Upper lobe of right lung (tissue), 1 donor: ENCODE measurements around the gene MACROH2A2. TPM values are rescaled to one million over a fixed set of nuclear protein-coding genes. Genes with fewer than 3 reads are reported as not detected.
"Not testable (repeated sequence)": the region's sequence is repeated elsewhere in the genome, so short reads cannot be mapped to it uniquely, and the experiment has no call there.

Source experiments
- ATAC-seq: fragments of 200-7000 bp; cut with Tn5 transposase; one replicate; pipeline ENCODE4 v1.9.1; 2020; ENCODE audit warnings: mild to moderate bottlenecking, moderate library complexity
- DNase-seq: peaks from one replicate; pipeline ENCODE4 v3.0.0-alpha.2; 2020
- H3K27ac ChIP-seq: fragments of 200-600 bp; one replicate; pipeline ENCODE4 v1.8.0; 2022
- H3K27me3 ChIP-seq: fragments of 200-600 bp; one replicate; pipeline ENCODE4 v1.8.0; 2022; ENCODE audit warnings: mild to moderate bottlenecking
- H3K36me3 ChIP-seq: fragments of 200-600 bp; one replicate; pipeline ENCODE4 v1.8.0; 2022
- H3K4me1 ChIP-seq: fragments of 200-600 bp; one replicate; pipeline ENCODE4 v1.8.0; 2022
- H3K4me3 ChIP-seq: fragments of 200-600 bp; one replicate; pipeline ENCODE4 v1.8.0; 2022; ENCODE audit warnings: mild to moderate bottlenecking
- H3K9me3 ChIP-seq: fragments of 200-600 bp; one replicate; pipeline ENCODE4 v1.8.0; 2022
- CTCF ChIP-seq: fragments of 200-600 bp; IDR thresholded peaks from one replicate; pipeline ENCODE4 v1.8.0; 2022; ENCODE audit warnings: antibody characterized with exemption
- intact Hi-C: fragments of 100-400 bp; cut with DNase I; formaldehyde crosslinking; loops from one replicate; pipeline ENCODE4 v1.11.0; 2022
- total RNA-seq: library from RNA; stranded (reverse); fragmentation: NEBNext Ultra II Directional; extraction: Animal tissue kit (Norgen Biotek cat#: 25700); gene quantifications from one replicate; pipeline ENCODE4 v1.2.1, GENCODE V29; 2021
- donor health status: DM: no; HTN: yes; CAD: no; lungs with severe emphysema.

The MACROH2A2 gene
- total RNA-seq, 1 donor from 2014 or later = 6.5 TPM

GRCh38 chr10:70034232-70034631 is 18.4 kb upstream of the MACROH2A2 start:
- Histone ChIP-seq H3K27me3 (no peaks in the 10 kb centered on the region), H3K4me1 (no peaks in the 10 kb centered on the region), H3K9me3 (peaks cover 11% of the 10 kb centered on the region), H3K27ac (no peak overlapping the region), H3K4me3 (no peak overlapping the region), H3K36me3 (no peaks in the 10 kb centered on the region)
- TF ChIP-seq CTCF = no peak
- intact Hi-C loops = no loop called here
- ATAC-seq (no peak), DNase-seq (no peak)

GRCh38 chr10:70035531-70035930 is 17.1 kb upstream of the MACROH2A2 start:
- peaks cover 8% of the 10 kb centered on the region for H3K9me3 ChIP-seq
- ATAC-seq (peak; percentile 49), DNase-seq (no peak)
- H3K4me3 ChIP-seq = no peak overlapping the region
- H3K27ac ChIP-seq = no peak overlapping the region
- H3K36me3 ChIP-seq = no peaks in the 10 kb centered on the region
- H3K4me1 ChIP-seq = no peaks in the 10 kb centered on the region
- intact Hi-C loops = no loop called here
- no peaks in the 10 kb centered on the region for H3K27me3 ChIP-seq
- no peak for TF ChIP-seq CTCF

GRCh38 chr10:70038923-70039322 is 13.7 kb upstream of the MACROH2A2 start:
- no peaks in the 10 kb centered on the region for H3K4me1 ChIP-seq
- no peak for DNase-seq
- no peak overlapping the region for H3K4me3 ChIP-seq
- TF ChIP-seq CTCF = no peak
- H3K27ac ChIP-seq = no peak overlapping the region
- intact Hi-C loops = no loop called here
- no peaks in the 10 kb centered on the region for H3K36me3 ChIP-seq
- ATAC-seq = peak; percentile 31
- H3K9me3 ChIP-seq = peaks cover 4% of the 10 kb centered on the region
- H3K27me3 ChIP-seq = no peaks in the 10 kb centered on the region

GRCh38 chr10:70041016-70041415 is 11.6 kb upstream of the MACROH2A2 start:
- H3K4me3 ChIP-seq = no peak overlapping the region
- no peak for TF ChIP-seq CTCF
- intact Hi-C loops = no loop called here
- H3K36me3 ChIP-seq = no peaks in the 10 kb centered on the region
- H3K27ac ChIP-seq = no peak overlapping the region
- H3K27me3 ChIP-seq = no peaks in the 10 kb centered on the region
- ATAC-seq (no peak), DNase-seq (no peak)
- no peaks in the 10 kb centered on the region for H3K4me1 ChIP-seq
- peaks cover 4% of the 10 kb centered on the region for H3K9me3 ChIP-seq

- H3K36me3 ChIP-seq, intact Hi-C loops, H3K27ac ChIP-seq, H3K27me3 ChIP-seq, H3K4me3 ChIP-seq, H3K4me1 ChIP-seq, DNase-seq, ATAC-seq, H3K9me3 ChIP-seq: not testable (repeated sequence)
Measured at GRCh38 chr10:70041739-70042138, 10.9 kb upstream of the MACROH2A2 start.

GRCh38 chr10:70047066-70047465 is 5.6 kb upstream of the MACROH2A2 start:
- ATAC-seq, H3K36me3 ChIP-seq, H3K4me1 ChIP-seq, H3K4me3 ChIP-seq, intact Hi-C loops, H3K27ac ChIP-seq, H3K27me3 ChIP-seq, H3K9me3 ChIP-seq, DNase-seq: not testable (repeated sequence)

- intact Hi-C loops = no loop called here
Measured at GRCh38 chr10:70048030-70048723, 4.5 kb upstream of the MACROH2A2 start.

More at GRCh38 chr10:70048030-70048723, 4.5 kb upstream of the MACROH2A2 start:
- Histone ChIP-seq H3K27ac (no peak overlapping the region), H3K27me3 (peaks cover 12% of the 10 kb centered on the region), H3K9me3 (no peaks in the 10 kb centered on the region), H3K4me1 (peaks cover 6% of the 10 kb centered on the region), H3K4me3 (no peak overlapping the region), H3K36me3 (no peaks in the 10 kb centered on the region)
- ATAC-seq (no peak), DNase-seq (no peak)
- TF ChIP-seq CTCF = no peak
